Suprapubic skin (tissue), 3 donors: ENCODE measurements around the gene TNIK.

Source experiments
- POLR2A ChIP-seq, 2 donors: fragments of 450-650 bp; IDR thresholded peaks; one replicate each; pipeline ENCODE4 v1.6.1; 2017; ENCODE audit warnings: antibody characterized with exemption in 2 of 2, mild to moderate bottlenecking in 2 of 2, moderate library complexity in 2 of 2
- TF ChIP-seq, protein P1 (sequence below), 2 donors: fragments of 200-600 bp in 1 of 2; fragments of 450-650 bp in 1 of 2; sonication (generic) in 1 of 2; IDR thresholded peaks; one replicate each; pipeline ENCODE4 v1.5.1; 2016 to 2019; ENCODE audit warnings: antibody characterized with exemption in 2 of 2, mild to moderate bottlenecking in 1 of 2, moderate library complexity in 1 of 2

DNA sequence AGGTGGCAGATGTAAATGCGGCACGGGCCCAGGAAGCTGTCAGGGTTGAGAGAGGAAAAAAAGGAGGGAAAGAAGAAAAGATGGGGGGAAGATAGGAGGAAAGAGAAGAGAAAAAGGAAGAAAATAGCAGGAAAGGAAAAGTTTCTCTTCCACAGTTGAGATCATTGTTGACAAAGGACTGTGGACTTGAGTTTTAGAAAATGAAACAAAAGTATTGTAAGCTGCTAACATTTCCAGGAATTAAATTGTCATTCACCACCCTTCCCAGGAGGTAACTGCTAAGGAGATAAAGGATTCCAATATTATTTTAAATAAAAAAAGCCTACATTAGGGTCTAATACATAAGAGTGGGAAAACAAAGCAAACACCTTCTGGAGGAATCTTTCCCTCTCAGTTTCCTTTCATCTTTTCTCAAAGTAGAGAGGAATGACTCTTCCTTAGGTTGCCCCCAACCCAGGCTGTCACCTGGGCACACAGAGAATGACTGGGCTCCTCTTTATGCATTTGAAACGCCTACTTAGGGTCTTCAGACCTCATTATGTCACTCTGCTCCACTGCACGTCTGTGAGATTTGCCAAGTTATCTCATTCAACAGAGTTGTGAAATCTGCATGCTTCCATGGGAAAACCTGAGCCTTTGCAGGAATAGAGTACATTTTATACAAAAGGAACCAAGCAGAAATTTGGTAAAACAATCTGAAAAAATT lies 194.0 kb downstream of the TNIK start:
- TF ChIP-seq, protein P1, sequence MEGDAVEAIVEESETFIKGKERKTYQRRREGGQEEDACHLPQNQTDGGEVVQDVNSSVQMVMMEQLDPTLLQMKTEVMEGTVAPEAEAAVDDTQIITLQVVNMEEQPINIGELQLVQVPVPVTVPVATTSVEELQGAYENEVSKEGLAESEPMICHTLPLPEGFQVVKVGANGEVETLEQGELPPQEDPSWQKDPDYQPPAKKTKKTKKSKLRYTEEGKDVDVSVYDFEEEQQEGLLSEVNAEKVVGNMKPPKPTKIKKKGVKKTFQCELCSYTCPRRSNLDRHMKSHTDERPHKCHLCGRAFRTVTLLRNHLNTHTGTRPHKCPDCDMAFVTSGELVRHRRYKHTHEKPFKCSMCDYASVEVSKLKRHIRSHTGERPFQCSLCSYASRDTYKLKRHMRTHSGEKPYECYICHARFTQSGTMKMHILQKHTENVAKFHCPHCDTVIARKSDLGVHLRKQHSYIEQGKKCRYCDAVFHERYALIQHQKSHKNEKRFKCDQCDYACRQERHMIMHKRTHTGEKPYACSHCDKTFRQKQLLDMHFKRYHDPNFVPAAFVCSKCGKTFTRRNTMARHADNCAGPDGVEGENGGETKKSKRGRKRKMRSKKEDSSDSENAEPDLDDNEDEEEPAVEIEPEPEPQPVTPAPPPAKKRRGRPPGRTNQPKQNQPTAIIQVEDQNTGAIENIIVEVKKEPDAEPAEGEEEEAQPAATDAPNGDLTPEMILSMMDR (IDR thresholded peaks at IDR 0.05) = no peak
- no peak for TF ChIP-seq POLR2A (IDR thresholded peaks at IDR 0.05)
